Measurements from ENCODE around the gene ARRDC1.

DNA sequence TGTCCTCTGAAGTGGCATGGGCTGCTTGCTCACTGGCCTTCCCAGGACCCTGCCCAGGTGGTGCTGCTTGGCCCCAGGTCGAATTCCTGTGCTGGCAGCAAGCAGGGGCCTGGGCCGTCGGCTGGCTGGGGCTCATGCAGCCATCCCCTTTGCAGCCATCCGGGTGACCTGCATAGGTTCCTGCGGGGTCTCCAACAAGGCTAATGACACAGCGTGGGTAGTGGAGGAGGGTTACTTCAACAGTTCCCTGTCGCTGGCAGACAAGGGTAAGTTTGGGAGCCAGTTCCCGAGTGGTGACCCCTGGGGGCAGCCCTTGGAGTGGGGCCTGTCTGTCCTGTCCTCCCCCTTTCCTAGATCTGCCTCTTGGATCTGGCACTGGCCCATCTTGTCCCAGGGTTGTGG is 7.3 kb downstream of the ARRDC1 start:
- TF ChIP-seq POLR2A (IDR thresholded peaks at IDR 0.05), result no peak
- TF ChIP-seq, protein P1, sequence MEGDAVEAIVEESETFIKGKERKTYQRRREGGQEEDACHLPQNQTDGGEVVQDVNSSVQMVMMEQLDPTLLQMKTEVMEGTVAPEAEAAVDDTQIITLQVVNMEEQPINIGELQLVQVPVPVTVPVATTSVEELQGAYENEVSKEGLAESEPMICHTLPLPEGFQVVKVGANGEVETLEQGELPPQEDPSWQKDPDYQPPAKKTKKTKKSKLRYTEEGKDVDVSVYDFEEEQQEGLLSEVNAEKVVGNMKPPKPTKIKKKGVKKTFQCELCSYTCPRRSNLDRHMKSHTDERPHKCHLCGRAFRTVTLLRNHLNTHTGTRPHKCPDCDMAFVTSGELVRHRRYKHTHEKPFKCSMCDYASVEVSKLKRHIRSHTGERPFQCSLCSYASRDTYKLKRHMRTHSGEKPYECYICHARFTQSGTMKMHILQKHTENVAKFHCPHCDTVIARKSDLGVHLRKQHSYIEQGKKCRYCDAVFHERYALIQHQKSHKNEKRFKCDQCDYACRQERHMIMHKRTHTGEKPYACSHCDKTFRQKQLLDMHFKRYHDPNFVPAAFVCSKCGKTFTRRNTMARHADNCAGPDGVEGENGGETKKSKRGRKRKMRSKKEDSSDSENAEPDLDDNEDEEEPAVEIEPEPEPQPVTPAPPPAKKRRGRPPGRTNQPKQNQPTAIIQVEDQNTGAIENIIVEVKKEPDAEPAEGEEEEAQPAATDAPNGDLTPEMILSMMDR (IDR thresholded peaks at IDR 0.05), result no peak
